Transverse colon (tissue), 4 donors: ENCODE results near the gene AMER2.

Experiments used
- CTCF ChIP-seq, 5 experiments: fragments of 200-600 bp in 3 of 5; fragments of 450-650 bp in 2 of 5; sonication (generic) in 3 of 5; IDR thresholded peaks; 1 replicate in 2 of 5; 2 replicates in 3 of 5; pipeline ENCODE4 v1.5.1; 2016 to 2017; ENCODE audit warnings: antibody characterized with exemption in 5 of 5, inconsistent platforms in 3 of 5, mild to moderate bottlenecking in 2 of 5, moderate library complexity in 1 of 5
- EP300 ChIP-seq: sonication (generic); formaldehyde crosslinking; IDR thresholded peaks from one replicate; pipeline ENCODE4 v1.6.1; 2017; ENCODE audit warnings: antibody characterized with exemption, low read depth
- POLR2A ChIP-seq: fragments of 450-650 bp; IDR thresholded peaks from one replicate; pipeline ENCODE4 v1.6.1; 2016; ENCODE audit warnings: antibody characterized with exemption, mild to moderate bottlenecking, moderate library complexity
- POLR2AphosphoS5 ChIP-seq, 3 donors: sonication (generic); formaldehyde crosslinking; IDR thresholded peaks; one replicate each; pipeline ENCODE4 v1.6.1; 2016; ENCODE audit warnings: antibody characterized with exemption in 3 of 3

- TF ChIP-seq CTCF (IDR thresholded peaks at IDR 0.05) (no peak), EP300 (no peak), POLR2AphosphoS5 (IDR thresholded peaks at IDR 0.05) (no peak), POLR2A (no peak)
Observed at GRCh38 chr13:25157681-25158080, 14.4 kb downstream of the AMER2 start.
